ENCODE data around the gene TMEM174.
A peak's percentile ranks its signal among the peaks of the same experiment; 100 is the strongest.

Gene TMEM174, protein sequence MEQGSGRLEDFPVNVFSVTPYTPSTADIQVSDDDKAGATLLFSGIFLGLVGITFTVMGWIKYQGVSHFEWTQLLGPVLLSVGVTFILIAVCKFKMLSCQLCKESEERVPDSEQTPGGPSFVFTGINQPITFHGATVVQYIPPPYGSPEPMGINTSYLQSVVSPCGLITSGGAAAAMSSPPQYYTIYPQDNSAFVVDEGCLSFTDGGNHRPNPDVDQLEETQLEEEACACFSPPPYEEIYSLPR

DNA sequence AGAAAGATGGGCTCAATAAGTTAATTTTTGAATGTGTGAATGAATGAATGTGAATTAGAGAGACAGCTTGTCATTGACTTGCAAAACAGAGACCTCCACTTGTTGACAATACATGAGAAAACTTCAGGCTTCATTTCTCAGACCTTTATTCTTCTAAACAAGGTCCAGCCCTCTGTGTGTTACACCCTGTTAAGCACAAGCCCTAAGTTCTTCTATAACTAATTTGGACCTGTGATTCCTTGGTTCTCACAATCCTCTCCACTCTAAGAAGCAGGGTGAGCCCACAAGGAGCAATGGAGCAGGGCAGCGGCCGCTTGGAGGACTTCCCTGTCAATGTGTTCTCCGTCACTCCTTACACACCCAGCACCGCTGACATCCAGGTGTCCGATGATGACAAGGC lies at the start of gene TMEM174:
TMEM174 (plus strand) TSS at position 243 of the 400 bp plus-strand sequence; CDS start at position 294, 51 bp downstream.
- peak within 1 kb of the TSS; percentile 12; the same call in 1 of the 2 replicates for H3K27ac ChIP-seq
- no peak within 1 kb of the TSS for H3K4me3 ChIP-seq (ENCODE audit: low read depth, low read length)
- peaks cover 7% of the 10 kb centered on the region for H3K9me3 ChIP-seq (ENCODE audit: severe bottlenecking)
- H3K36me3 ChIP-seq = no peaks in the 10 kb centered on the region
- no peaks in the 10 kb centered on the region for H3K27me3 ChIP-seq (ENCODE audit: insufficient read depth, low read depth, severe bottlenecking)
- no peak for TF ChIP-seq CTCF (IDR thresholded peaks at IDR 0.05; ENCODE audit: low read depth, low read length)
- no peak for DNase-seq

DNA sequence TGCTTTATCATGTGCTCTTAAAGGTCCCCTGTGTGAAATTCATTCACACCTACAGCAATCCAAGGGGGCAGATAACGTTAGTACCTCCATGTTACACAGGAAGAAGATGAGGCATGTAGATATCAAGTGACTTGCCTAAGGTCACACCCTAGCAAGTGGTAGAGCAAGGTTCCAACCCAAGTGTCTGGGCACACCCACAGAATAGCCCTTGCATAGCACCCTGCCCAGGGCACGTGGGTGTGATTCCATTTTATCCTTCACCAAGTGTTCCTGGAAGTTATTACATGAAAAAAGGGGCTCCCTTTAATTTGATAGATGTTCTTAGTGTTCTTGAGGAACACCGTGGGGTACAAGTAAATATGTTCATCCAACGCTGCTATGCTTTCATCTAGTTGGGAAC lies 47.7 kb upstream of the TMEM174 start:
- H3K36me3 ChIP-seq = no peaks in the 10 kb centered on the region
- no peaks in the 10 kb centered on the region for H3K27me3 ChIP-seq (ENCODE audit: insufficient read depth, low read depth, severe bottlenecking)
- no peak for TF ChIP-seq CTCF (IDR thresholded peaks at IDR 0.05; ENCODE audit: low read depth, low read length)
- H3K9me3 ChIP-seq (ENCODE audit: severe bottlenecking) = no peaks in the 10 kb centered on the region
- no peak overlapping the region for H3K4me3 ChIP-seq (ENCODE audit: low read depth, low read length)
- H3K27ac ChIP-seq = no peak overlapping the region
- no peak for DNase-seq

- no peak for TF ChIP-seq CTCF (IDR thresholded peaks at IDR 0.05; ENCODE audit: low read depth, low read length)
- no peak overlapping the region for H3K4me3 ChIP-seq (ENCODE audit: low read depth, low read length)
- no peak for DNase-seq
- no peaks in the 10 kb centered on the region for H3K27me3 ChIP-seq (ENCODE audit: insufficient read depth, low read depth, severe bottlenecking)
- H3K27ac ChIP-seq = no peak overlapping the region
- H3K36me3 ChIP-seq = no peaks in the 10 kb centered on the region
- H3K9me3 ChIP-seq (ENCODE audit: severe bottlenecking) = no peaks in the 10 kb centered on the region
Observed at GRCh38 chr5:73126381-73126780, 46.6 kb upstream of the TMEM174 start.

GRCh38 chr5:73126957-73127356 lies 46.0 kb upstream of the TMEM174 start:
- Histone ChIP-seq H3K27ac (no peak overlapping the region), H3K4me3 (ENCODE audit: low read depth, low read length) (no peak overlapping the region), H3K36me3 (no peaks in the 10 kb centered on the region), H3K9me3 (ENCODE audit: severe bottlenecking) (no peaks in the 10 kb centered on the region), H3K27me3 (ENCODE audit: insufficient read depth, low read depth, severe bottlenecking) (no peaks in the 10 kb centered on the region)
- DNase-seq = no peak
- TF ChIP-seq CTCF (IDR thresholded peaks at IDR 0.05; ENCODE audit: low read depth, low read length) = no peak

- H3K9me3 ChIP-seq (ENCODE audit: severe bottlenecking) = no peaks in the 10 kb centered on the region
- H3K36me3 ChIP-seq = no peaks in the 10 kb centered on the region
- no peak for TF ChIP-seq CTCF (IDR thresholded peaks at IDR 0.05; ENCODE audit: low read depth, low read length)
- H3K27ac ChIP-seq = no peak overlapping the region
- no peak overlapping the region for H3K4me3 ChIP-seq (ENCODE audit: low read depth, low read length)
- H3K27me3 ChIP-seq (ENCODE audit: insufficient read depth, low read depth, severe bottlenecking) = no peaks in the 10 kb centered on the region
- no peak for DNase-seq
Observed at GRCh38 chr5:73129143-73129542, 43.9 kb upstream of the TMEM174 start.

GRCh38 chr5:73130811-73131210 lies 42.2 kb upstream of the TMEM174 start:
- Histone ChIP-seq H3K27me3 (ENCODE audit: insufficient read depth, low read depth, severe bottlenecking) (no peaks in the 10 kb centered on the region), H3K4me3 (ENCODE audit: low read depth, low read length) (no peak overlapping the region), H3K36me3 (no peaks in the 10 kb centered on the region), H3K27ac (no peak overlapping the region), H3K9me3 (ENCODE audit: severe bottlenecking) (no peaks in the 10 kb centered on the region)
- no peak for TF ChIP-seq CTCF (IDR thresholded peaks at IDR 0.05; ENCODE audit: low read depth, low read length)
- no peak for DNase-seq

All from WERI-Rb-1 (cell line).